GM21529 (cell line): ENCODE data around the gene CIB4.

Experiments
- ATAC-seq: cut with Tn5 transposase; IDR thresholded peaks from one replicate; pipeline ENCODE4 v1.9.1; 2021; ENCODE audit not compliant: unreplicated experiment

Gene CIB4

DNA sequence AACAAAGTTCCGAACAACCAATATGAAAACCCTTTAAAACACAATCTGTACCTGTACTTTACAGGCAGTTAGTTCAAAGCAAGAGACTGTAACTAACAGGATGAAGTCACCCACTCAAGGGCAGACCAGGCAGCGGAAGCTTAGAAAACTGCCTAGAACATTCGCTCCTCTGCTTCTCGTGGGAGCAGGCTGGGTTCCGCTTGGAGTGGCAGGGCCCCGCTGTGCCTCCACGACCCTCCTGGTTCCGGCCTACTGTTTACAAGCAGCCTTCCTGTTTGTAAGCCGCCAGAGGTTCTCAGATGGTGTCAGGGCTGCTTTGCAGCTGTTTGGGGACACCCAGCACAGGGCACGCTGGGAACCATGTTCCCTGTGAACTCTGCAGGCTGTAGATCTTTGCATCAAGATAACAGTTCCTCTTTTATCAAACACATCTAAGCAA is 31.3 kb downstream of the CIB4 start:
- no peak for ATAC-seq

DNA sequence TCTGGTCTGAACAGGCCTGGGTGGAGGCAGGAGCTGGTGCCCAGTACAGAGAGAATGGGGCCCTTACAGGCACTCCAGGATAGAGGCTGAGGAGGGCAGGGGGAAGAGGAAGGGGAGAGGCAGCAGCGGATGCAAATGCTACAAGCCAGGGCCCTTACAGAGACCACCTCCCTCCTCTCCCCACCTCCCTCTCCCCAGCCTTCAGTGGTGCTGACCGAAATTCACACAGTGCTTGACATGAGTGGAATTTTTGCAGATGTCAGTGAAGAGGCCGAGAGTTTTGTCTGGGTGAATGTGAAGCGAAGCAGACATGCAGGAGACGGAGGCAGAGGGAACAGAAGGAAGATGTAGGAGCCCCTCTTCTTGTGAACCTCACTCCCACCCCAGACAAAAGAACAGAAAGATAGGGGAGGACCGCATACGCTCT is 31.9 kb downstream of the CIB4 start:
- no peak for ATAC-seq

- no peak for ATAC-seq
These were observed 32.6 kb downstream of the CIB4 start for GRCh38 chr2:26608557-26608956.

- no peak for ATAC-seq
These were observed 33.5 kb downstream of the CIB4 start for GRCh38 chr2:26607698-26608097.

GRCh38 chr2:26606847-26607190 is 34.3 kb downstream of the CIB4 start:
- ATAC-seq, result no peak

DNA sequence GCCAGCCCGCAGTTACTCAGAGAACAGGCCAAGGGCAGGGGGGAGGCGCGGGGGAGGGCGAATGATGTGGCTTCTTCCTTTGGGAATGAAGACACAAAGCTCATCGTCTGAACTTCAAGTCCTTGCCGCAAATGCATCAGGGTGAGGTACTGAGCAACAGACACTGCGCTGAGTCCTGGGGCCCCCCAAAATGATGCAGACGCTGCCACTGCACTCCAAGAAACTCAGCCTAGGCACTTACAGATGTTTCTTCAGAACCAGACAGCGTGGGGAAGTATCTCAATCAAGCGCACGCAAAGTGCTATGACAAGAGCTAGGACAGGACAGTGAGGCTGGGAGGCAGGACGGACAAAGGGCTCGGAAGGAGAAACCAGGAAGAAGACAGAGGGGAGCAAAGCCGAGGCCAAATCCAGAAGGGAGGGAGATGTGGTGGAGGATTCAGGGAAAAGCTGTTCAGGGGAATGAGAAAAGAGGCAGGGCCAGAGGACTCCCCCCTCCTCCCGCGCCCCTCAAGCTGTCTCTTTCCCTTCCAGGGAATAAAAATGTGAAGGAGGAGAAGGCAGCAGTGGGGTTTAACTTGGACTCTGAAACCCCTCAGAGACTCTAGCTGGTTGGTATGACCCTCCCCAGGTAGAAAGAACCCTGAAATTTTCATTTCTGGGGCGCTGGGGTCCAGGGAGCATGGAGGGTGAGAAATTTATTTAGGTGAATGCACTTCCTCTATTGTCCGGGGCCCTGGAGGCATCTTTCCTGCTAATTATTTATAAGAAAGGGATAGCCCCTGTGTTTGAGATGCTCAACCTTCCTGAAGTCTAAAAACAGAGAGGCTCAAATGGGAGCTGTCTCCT is 34.9 kb downstream of the CIB4 start:
- ATAC-seq, result no peak

- ATAC-seq, result no peak
These were observed 35.8 kb downstream of the CIB4 start for GRCh38 chr2:26605195-26605998.

DNA sequence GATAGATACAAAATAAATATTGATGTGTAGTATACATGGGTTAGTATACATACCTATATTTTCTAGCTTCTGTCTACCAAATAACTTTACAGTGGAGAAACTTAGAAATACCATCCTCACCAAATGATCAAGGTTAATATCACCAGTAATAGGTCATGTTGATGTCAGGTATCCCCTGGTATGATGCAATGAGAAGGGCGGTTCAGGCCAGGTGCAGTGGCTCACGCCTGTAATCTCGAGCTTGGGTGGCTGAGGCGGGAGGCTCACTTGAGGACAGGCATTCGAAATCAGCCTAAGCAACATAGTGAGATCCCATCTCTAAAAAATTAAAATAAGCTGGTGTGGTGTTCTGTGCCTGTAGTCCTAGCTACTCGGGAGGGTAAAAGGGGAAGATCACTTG is 38.6 kb downstream of the CIB4 start:
- no peak for ATAC-seq

DNA sequence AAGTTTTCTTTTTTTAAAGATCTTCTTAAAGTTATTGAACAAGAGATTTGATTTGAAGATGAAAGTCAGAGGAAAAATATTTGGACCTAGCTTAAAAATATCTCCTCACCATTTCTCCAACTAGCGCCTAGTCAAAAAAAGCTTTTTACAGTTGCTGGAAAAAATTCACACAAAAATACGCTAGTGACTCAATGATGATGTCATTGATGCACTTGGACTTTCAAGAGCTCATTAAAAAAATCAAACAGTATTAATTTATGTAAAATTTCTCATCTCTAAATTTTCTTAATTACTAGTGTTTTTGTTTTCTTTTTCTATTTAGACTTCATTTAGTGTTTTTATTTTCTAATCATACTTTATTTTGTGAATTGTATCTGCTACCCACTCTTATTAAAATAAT is 41.8 kb downstream of the CIB4 start:
- no peak for ATAC-seq

- no peak for ATAC-seq
These were observed 42.2 kb downstream of the CIB4 start for GRCh38 chr2:26598996-26599373.

- ATAC-seq, result no peak
These were observed 42.7 kb downstream of the CIB4 start for GRCh38 chr2:26598336-26598995.

DNA sequence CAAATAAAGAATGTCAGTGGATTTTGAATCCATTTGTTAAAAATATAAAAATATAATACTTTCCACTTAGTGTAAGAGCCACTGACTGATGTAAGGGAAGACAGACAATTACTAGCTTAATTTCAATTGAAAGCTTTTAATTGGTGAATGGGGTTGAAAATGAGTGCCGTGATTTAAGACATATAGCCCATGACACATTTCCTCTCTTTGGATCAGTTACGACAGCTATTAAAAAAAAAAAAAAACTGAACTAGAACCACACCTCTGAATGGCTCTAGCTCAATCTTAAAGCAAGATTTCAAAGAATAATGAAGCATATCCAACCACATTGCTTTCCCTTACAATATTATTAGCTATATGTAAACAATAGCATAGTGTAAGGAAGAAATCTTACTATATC is 44.0 kb downstream of the CIB4 start:
- no peak for ATAC-seq

GRCh38 chr2:26595146-26595545 is 46.0 kb downstream of the CIB4 start:
- ATAC-seq, result no peak

- ATAC-seq, result no peak
These were observed 49.3 kb downstream of the CIB4 start for GRCh38 chr2:26591619-26592505.

DNA sequence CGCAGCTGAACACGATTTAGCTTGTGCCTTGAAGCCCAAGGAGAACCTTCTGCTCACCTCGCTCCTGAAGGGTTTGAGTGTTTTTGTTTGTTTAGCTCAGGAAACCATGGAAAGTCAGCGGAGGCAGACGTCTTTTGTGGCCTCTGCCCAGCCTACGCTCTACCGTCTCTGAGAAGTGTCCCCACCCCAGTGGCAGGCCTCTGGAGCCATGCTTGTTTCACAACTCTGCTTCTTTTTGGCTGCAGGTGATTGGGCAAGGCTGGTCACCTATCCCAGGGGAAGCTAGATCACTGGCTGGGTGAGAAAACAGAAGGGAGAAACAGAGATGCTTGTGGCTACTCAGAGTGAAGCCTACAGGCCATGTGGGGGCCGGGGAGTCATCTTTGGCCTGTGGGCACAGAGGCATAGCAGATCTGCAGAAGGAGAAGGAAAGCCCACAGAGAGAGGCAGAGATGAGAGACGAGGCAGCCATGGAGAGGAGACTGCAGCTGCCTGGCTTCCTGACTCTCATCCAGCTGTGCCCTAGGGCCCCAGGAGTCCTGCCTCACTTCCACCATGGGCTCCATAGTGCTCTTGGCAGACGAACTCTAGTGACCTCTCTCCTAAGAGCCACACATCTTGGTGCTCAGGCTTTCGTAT is 50.1 kb downstream of the CIB4 start:
- no peak for ATAC-seq

DNA sequence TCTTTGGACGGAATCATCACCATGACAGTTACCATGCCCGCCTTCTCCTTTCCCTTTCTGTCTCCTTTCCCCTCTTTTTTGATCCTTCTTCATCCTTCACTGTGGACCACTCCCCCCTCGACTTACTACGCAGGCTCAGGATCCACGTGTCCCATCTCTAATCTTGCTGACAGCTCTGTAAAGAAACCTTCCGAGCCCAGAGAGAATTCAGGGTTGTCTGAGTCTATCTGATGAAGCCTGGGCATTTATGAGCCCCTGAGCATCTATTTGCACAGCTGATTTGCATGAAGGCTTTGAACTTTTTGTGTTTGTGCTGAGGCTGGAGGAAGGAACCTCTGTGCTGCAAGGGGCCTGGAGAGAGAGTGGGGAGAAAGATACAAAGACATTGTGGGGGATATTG is 50.7 kb downstream of the CIB4 start:
- ATAC-seq, result no peak

- no peak for ATAC-seq
These were observed 52.6 kb downstream of the CIB4 start for GRCh38 chr2:26588576-26588975.

DNA sequence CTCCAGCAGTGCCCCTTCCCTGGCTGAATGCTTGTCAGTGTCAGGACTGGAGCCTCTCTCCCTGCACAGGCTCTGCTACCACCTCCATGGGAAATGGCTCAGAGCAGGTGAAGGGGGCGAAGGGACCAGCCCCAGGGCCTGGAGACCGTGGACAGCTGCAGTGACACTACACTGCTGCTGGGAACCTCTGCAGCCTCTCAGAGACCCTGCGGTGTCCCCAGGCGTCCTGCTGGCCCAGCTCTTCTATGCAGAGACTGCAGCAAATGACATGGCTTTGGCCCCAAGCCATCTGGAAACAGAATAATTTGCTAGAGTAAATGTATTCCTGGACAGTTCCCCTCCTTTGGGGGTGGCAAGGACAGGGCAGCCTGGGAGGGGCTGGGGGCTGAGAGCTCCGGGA is 53.2 kb downstream of the CIB4 start:
- no peak for ATAC-seq

GRCh38 chr2:26585966-26586365 is 55.2 kb downstream of the CIB4 start:
- no peak for ATAC-seq

GRCh38 chr2:26585100-26585499 is 56.1 kb downstream of the CIB4 start:
- no peak for ATAC-seq
